ACC112 (cell line): ENCODE data around the gene PCSK4.

Experiments
- H2AFZ ChIP-seq: fragments of 200-600 bp; sonication (generic); one replicate; pipeline ENCODE4 v1.6.0; 2017; ENCODE audit warnings: antibody characterized with exemption, low read length; ENCODE audit not compliant: unreplicated experiment
- H3K27ac ChIP-seq: fragments of 200-600 bp; sonication (generic); 2 replicates; pipeline ENCODE4 v1.5.1; 2014; ENCODE audit warnings: low read depth, mild to moderate bottlenecking, antibody characterized with exemption, low read length, moderate library complexity
- H3K27me3 ChIP-seq: fragments of 200-600 bp; sonication (generic); 2 replicates; pipeline ENCODE4 v1.6.1; 2014; ENCODE audit warnings: mild to moderate bottlenecking, antibody characterized with exemption, low read length, moderate library complexity, mixed read lengths; ENCODE audit not compliant: insufficient read depth
- H3K36me3 ChIP-seq: fragments of 200-600 bp; sonication (generic); 2 replicates; pipeline ENCODE4 v1.6.1; 2016; ENCODE audit warnings: mild to moderate bottlenecking, antibody characterized with exemption, low read length, moderate library complexity, mixed read lengths; ENCODE audit not compliant: insufficient read depth
- H3K4me1 ChIP-seq: fragments of 200-600 bp; sonication (generic); one replicate; pipeline ENCODE4 v1.6.1; 2016; ENCODE audit warnings: low read length, mixed read lengths; ENCODE audit not compliant: insufficient read depth, unreplicated experiment, control insufficient read depth
- H3K4me3 ChIP-seq: fragments of 200-600 bp; sonication (generic); 2 replicates; pipeline ENCODE4 v1.5.1; 2014; ENCODE audit warnings: mild to moderate bottlenecking, low read depth, low read length
- H3K79me2 ChIP-seq: fragments of 200-600 bp; sonication (generic); one replicate; pipeline ENCODE4 v1.6.0; 2016; ENCODE audit warnings: low read length; ENCODE audit not compliant: control insufficient read depth, unreplicated experiment, insufficient read depth

The PCSK4 gene

GRCh38 chr19:1474011-1474764 lies 16.0 kb downstream of the PCSK4 start:
- H3K4me3 ChIP-seq: no peak overlapping the region
- peaks cover 14% of the 10 kb centered on the region for H3K79me2 ChIP-seq
- no peak overlapping the region for H3K27ac ChIP-seq
- no peak overlapping the region for H2AFZ ChIP-seq
- H3K4me1 ChIP-seq: peaks cover 2% of the 10 kb centered on the region
- H3K27me3 ChIP-seq: no peaks in the 10 kb centered on the region
- H3K36me3 ChIP-seq: no peaks in the 10 kb centered on the region

GRCh38 chr19:1473085-1473851 lies 16.9 kb downstream of the PCSK4 start:
- Histone ChIP-seq H3K27me3 (no peaks in the 10 kb centered on the region), H3K36me3 (no peaks in the 10 kb centered on the region), H2AFZ (no peak overlapping the region), H3K4me1 (peaks cover 2% of the 10 kb centered on the region), H3K79me2 (peaks cover 10% of the 10 kb centered on the region), H3K4me3 (no peak overlapping the region), H3K27ac (no peak overlapping the region)

- Histone ChIP-seq H3K79me2 (peaks cover 4% of the 10 kb centered on the region), H3K4me3 (no peak overlapping the region), H3K27ac (no peak overlapping the region), H2AFZ (no peak overlapping the region), H3K4me1 (peaks cover 2% of the 10 kb centered on the region), H3K27me3 (no peaks in the 10 kb centered on the region), H3K36me3 (no peaks in the 10 kb centered on the region)
Observed at GRCh38 chr19:1472231-1473084, 17.7 kb downstream of the PCSK4 start.

GRCh38 chr19:1471515-1472160 lies 18.5 kb downstream of the PCSK4 start:
- Histone ChIP-seq H3K79me2 (peaks cover 4% of the 10 kb centered on the region), H3K36me3 (no peaks in the 10 kb centered on the region), H2AFZ (no peak overlapping the region), H3K4me1 (peaks cover 2% of the 10 kb centered on the region), H3K27ac (no peak overlapping the region), H3K4me3 (no peak overlapping the region; the same call in 1 of the 2 replicates), H3K27me3 (no peaks in the 10 kb centered on the region)

- no peak overlapping the region for H3K27ac ChIP-seq
- H3K4me3 ChIP-seq: peak overlapping the region; percentile 80
- no peak overlapping the region for H2AFZ ChIP-seq
- H3K79me2 ChIP-seq: peaks cover 8% of the 10 kb centered on the region
- no peaks in the 10 kb centered on the region for H3K36me3 ChIP-seq
- peaks cover 2% of the 10 kb centered on the region for H3K4me1 ChIP-seq
- H3K27me3 ChIP-seq: no peaks in the 10 kb centered on the region
Observed at GRCh38 chr19:1471010-1471514, 19.1 kb downstream of the PCSK4 start.

GRCh38 chr19:1470305-1471009 lies 19.7 kb downstream of the PCSK4 start:
- peak overlapping the region; percentile 9; the same call in 1 of the 2 replicates for H3K27ac ChIP-seq
- H3K4me1 ChIP-seq: peaks cover 2% of the 10 kb centered on the region
- H3K27me3 ChIP-seq: no peaks in the 10 kb centered on the region
- no peaks in the 10 kb centered on the region for H3K36me3 ChIP-seq
- H2AFZ ChIP-seq: no peak overlapping the region
- H3K4me3 ChIP-seq: peak overlapping the region; percentile 80
- peaks cover 8% of the 10 kb centered on the region for H3K79me2 ChIP-seq

GRCh38 chr19:1470055-1470304 lies 20.2 kb downstream of the PCSK4 start:
- Histone ChIP-seq H2AFZ (no peak overlapping the region), H3K79me2 (peaks cover 8% of the 10 kb centered on the region), H3K27ac (peak overlapping the region; percentile 9; the same call in 1 of the 2 replicates), H3K4me1 (peaks cover 2% of the 10 kb centered on the region), H3K36me3 (no peaks in the 10 kb centered on the region), H3K27me3 (no peaks in the 10 kb centered on the region), H3K4me3 (peak overlapping the region; percentile 80)

- Histone ChIP-seq H3K79me2 (peaks cover 8% of the 10 kb centered on the region), H3K27me3 (no peaks in the 10 kb centered on the region), H3K4me1 (peaks cover 2% of the 10 kb centered on the region), H2AFZ (no peak overlapping the region), H3K4me3 (peak overlapping the region; percentile 81), H3K36me3 (no peaks in the 10 kb centered on the region), H3K27ac (0 out of 2 replicates have a peak overlapping the region, but pooled peaks have one; percentile 9)
Observed at GRCh38 chr19:1469255-1470054, 20.7 kb downstream of the PCSK4 start.

- H2AFZ ChIP-seq: no peak overlapping the region
- H3K36me3 ChIP-seq: no peaks in the 10 kb centered on the region
- peak overlapping the region; percentile 47 for H3K27ac ChIP-seq
- peaks cover 2% of the 10 kb centered on the region for H3K4me1 ChIP-seq
- H3K4me3 ChIP-seq: peak overlapping the region; percentile 81
- H3K27me3 ChIP-seq: no peaks in the 10 kb centered on the region
- peaks cover 8% of the 10 kb centered on the region for H3K79me2 ChIP-seq
Observed at GRCh38 chr19:1468821-1469254, 21.3 kb downstream of the PCSK4 start.
